Activated naive CD8-positive, alpha-beta T cell (primary cell): ENCODE results near the gene CARMIL1.
"Not testable (repeated sequence)": the region's sequence is repeated elsewhere in the genome, so short reads cannot be mapped to it uniquely, and the experiment has no call there.

ENCODE experiments used
- H3K27ac Mint-ChIP-seq: one replicate; pipeline ENCODE4 v1.8.0; 2021; ENCODE audit warnings: mixed read lengths
- H3K27me3 Mint-ChIP-seq: one replicate; pipeline ENCODE4 v1.8.0; 2021; ENCODE audit warnings: mixed read lengths
- H3K36me3 Mint-ChIP-seq: one replicate; pipeline ENCODE4 v1.8.0; 2021; ENCODE audit warnings: mixed read lengths
- H3K4me1 Mint-ChIP-seq: one replicate; pipeline ENCODE4 v1.8.0; 2021; ENCODE audit warnings: low read depth, mixed read lengths
- H3K4me3 Mint-ChIP-seq: one replicate; pipeline ENCODE4 v1.8.0; 2021; ENCODE audit warnings: mild to moderate bottlenecking, mixed read lengths
- H3K9me3 Mint-ChIP-seq: one replicate; pipeline ENCODE4 v1.8.0; 2021; ENCODE audit warnings: low read depth, mixed read lengths

Gene CARMIL1

GRCh38 chr6:25423358-25423757, 144.2 kb downstream of the CARMIL1 start:
- H3K9me3 Mint-ChIP-seq, result peaks cover 3% of the 10 kb centered on the region
- H3K27ac Mint-ChIP-seq, result no peak overlapping the region
- no peak overlapping the region for H3K4me3 Mint-ChIP-seq
- H3K4me1 Mint-ChIP-seq, result peaks cover 6% of the 10 kb centered on the region
- peaks cover 7% of the 10 kb centered on the region for H3K36me3 Mint-ChIP-seq
- H3K27me3 Mint-ChIP-seq, result no peaks in the 10 kb centered on the region

- H3K27me3 Mint-ChIP-seq, result no peaks in the 10 kb centered on the region
- H3K4me3 Mint-ChIP-seq, result no peak overlapping the region
- H3K36me3 Mint-ChIP-seq, result peaks cover 7% of the 10 kb centered on the region
- peaks cover 5% of the 10 kb centered on the region for H3K4me1 Mint-ChIP-seq
- H3K9me3 Mint-ChIP-seq, result peaks cover 3% of the 10 kb centered on the region
- no peak overlapping the region for H3K27ac Mint-ChIP-seq
Observed at GRCh38 chr6:25424303-25424702, 145.1 kb downstream of the CARMIL1 start.

- Mint-ChIP-seq H3K36me3 (peaks cover 6% of the 10 kb centered on the region), H3K4me3 (no peak overlapping the region), H3K27ac (no peak overlapping the region), H3K9me3 (no peaks in the 10 kb centered on the region), H3K4me1 (peaks cover 7% of the 10 kb centered on the region), H3K27me3 (no peaks in the 10 kb centered on the region)
Observed at GRCh38 chr6:25427549-25427948, 148.4 kb downstream of the CARMIL1 start.

- Mint-ChIP-seq H3K4me3 (no peak overlapping the region), H3K4me1 (peaks cover 13% of the 10 kb centered on the region), H3K9me3 (no peaks in the 10 kb centered on the region), H3K27ac (no peak overlapping the region), H3K27me3 (no peaks in the 10 kb centered on the region), H3K36me3 (peaks cover 10% of the 10 kb centered on the region)
Observed at GRCh38 chr6:25428758-25429317, 149.7 kb downstream of the CARMIL1 start.

GRCh38 chr6:25431306-25431974, 152.3 kb downstream of the CARMIL1 start:
- H3K27ac Mint-ChIP-seq, result no peak overlapping the region
- H3K9me3 Mint-ChIP-seq, result no peaks in the 10 kb centered on the region
- H3K4me3 Mint-ChIP-seq, result no peak overlapping the region
- H3K36me3 Mint-ChIP-seq, result peaks cover 8% of the 10 kb centered on the region
- peaks cover 13% of the 10 kb centered on the region for H3K4me1 Mint-ChIP-seq
- no peaks in the 10 kb centered on the region for H3K27me3 Mint-ChIP-seq

GRCh38 chr6:25431975-25432307, 152.8 kb downstream of the CARMIL1 start:
- Mint-ChIP-seq H3K4me1 (peaks cover 11% of the 10 kb centered on the region), H3K27ac (no peak overlapping the region), H3K27me3 (no peaks in the 10 kb centered on the region), H3K4me3 (no peak overlapping the region), H3K9me3 (no peaks in the 10 kb centered on the region), H3K36me3 (peaks cover 7% of the 10 kb centered on the region)

- Mint-ChIP-seq H3K9me3 (no peaks in the 10 kb centered on the region), H3K4me1 (peaks cover 11% of the 10 kb centered on the region), H3K27me3 (no peaks in the 10 kb centered on the region), H3K36me3 (peaks cover 7% of the 10 kb centered on the region), H3K27ac (no peak overlapping the region), H3K4me3 (no peak overlapping the region)
Observed at GRCh38 chr6:25434921-25435320, 155.7 kb downstream of the CARMIL1 start.

DNA sequence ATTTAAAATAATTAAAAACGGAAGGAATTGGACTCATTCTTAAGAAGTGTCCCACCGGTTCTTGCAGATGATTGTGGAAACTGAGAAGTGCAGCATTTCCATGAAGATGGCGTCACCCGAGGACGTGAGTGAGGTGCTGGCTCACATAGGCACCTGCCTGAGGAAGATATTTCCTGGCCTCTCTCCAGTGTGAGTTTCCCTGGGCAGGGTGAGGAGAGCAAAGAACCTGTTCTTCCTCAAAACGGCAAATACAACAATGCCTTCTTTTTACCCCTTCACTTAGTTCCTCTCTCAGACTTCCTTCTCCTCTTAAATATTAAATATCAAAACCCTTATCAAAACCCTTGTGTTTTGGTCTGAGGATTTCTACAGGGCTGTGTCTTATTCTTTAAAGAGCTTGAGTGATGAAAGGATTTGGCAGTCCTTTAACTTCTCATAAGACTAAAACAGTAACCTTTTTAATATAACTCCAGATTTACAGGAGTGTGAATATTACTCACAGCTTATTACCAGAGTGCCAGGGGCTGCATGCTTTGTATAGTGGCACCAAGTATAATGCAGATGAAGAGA, 156.3 kb downstream of the CARMIL1 start:
- H3K36me3 Mint-ChIP-seq, result peaks cover 7% of the 10 kb centered on the region
- H3K27me3 Mint-ChIP-seq, result no peaks in the 10 kb centered on the region
- H3K4me1 Mint-ChIP-seq, result peaks cover 11% of the 10 kb centered on the region
- no peaks in the 10 kb centered on the region for H3K9me3 Mint-ChIP-seq
- no peak overlapping the region for H3K4me3 Mint-ChIP-seq
- H3K27ac Mint-ChIP-seq, result no peak overlapping the region

- H3K36me3 Mint-ChIP-seq, result peaks cover 7% of the 10 kb centered on the region
- no peak overlapping the region for H3K4me3 Mint-ChIP-seq
- H3K4me1 Mint-ChIP-seq, result peaks cover 17% of the 10 kb centered on the region
- H3K27me3 Mint-ChIP-seq, result no peaks in the 10 kb centered on the region
- no peaks in the 10 kb centered on the region for H3K9me3 Mint-ChIP-seq
- no peak overlapping the region for H3K27ac Mint-ChIP-seq
Observed at GRCh38 chr6:25436760-25437159, 157.6 kb downstream of the CARMIL1 start.

DNA sequence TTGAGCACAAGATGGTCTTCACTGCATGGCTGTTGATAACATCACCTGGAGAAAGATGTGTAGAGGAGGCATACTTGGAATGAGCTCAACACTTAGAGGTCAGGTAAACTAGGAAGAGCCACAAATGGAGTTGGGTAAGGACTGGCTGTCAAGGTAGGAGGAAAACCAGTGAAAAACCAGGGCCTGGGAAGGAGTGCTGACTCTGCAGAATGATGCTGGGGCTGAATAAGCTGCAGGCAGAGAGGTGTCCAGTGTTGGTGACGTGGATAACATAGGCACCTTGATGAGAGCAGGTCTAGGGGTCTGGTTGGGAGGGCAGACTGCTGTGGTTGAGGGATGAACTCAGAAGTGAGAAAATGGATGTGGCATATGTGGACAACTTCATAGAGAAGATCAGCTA, 160.2 kb downstream of the CARMIL1 start:
- H3K27me3 Mint-ChIP-seq, result no peaks in the 10 kb centered on the region
- H3K36me3 Mint-ChIP-seq, result peaks cover 1% of the 10 kb centered on the region
- H3K4me1 Mint-ChIP-seq, result peaks cover 23% of the 10 kb centered on the region
- H3K4me3 Mint-ChIP-seq, result no peak overlapping the region
- H3K27ac Mint-ChIP-seq, result no peak overlapping the region
- no peaks in the 10 kb centered on the region for H3K9me3 Mint-ChIP-seq

DNA sequence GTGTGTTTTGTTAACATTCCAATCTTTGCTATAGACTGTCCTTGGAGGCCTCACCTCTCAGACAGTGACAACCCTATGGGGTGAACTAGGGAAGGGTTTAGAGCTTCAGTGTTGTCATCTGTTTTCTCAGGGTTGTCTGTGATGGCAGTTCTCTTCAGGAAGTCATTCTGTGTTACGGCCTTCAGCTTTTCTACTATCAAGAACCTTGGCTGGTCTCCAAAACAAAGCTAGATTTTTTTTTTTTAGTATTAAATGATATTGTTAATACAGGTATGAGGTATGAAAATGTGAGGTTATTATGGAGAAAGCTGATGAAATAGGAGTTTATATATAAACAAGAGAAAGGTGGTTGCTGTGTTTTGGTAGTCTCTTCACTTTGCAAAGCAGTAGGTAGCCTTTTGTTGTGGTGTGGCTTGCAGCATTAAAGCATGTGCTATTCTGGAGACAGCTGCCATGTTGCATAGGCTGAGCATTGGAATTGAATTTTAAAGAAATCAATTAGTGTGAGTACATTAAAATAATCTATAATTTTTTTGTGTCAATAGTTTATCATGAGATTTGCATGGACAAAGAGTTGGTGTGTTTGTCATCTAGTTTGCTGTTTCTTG, 162.6 kb downstream of the CARMIL1 start:
- H3K27me3 Mint-ChIP-seq, result no peaks in the 10 kb centered on the region
- peaks cover 17% of the 10 kb centered on the region for H3K36me3 Mint-ChIP-seq
- H3K27ac Mint-ChIP-seq, result peak overlapping the region; percentile 91
- no peaks in the 10 kb centered on the region for H3K9me3 Mint-ChIP-seq
- H3K4me3 Mint-ChIP-seq, result peak overlapping the region; percentile 36
- H3K4me1 Mint-ChIP-seq, result peaks cover 31% of the 10 kb centered on the region

DNA sequence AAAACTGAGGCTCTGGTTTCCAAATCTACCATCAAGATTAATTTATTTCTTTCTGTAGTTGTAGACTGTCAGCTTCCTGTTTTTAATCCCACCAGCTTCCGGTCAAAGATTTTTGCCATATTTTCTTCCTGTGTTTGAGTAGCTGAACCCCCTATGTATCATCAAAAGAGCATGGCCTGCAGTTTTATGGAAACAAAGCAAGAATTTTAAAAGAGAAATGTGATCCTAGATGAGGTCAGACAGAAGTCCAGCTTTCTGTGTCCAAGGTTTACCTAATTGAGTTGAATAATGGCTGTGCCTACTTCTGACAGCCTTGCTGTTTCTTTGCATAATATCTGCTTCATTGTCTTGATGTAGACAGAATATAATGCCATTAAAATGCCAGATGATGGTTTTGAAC, 163.7 kb downstream of the CARMIL1 start:
- H3K9me3 Mint-ChIP-seq, result no peaks in the 10 kb centered on the region
- H3K27ac Mint-ChIP-seq, result peak overlapping the region; percentile 54
- peak overlapping the region; percentile 24 for H3K4me3 Mint-ChIP-seq
- H3K27me3 Mint-ChIP-seq, result no peaks in the 10 kb centered on the region
- H3K36me3 Mint-ChIP-seq, result peaks cover 24% of the 10 kb centered on the region
- H3K4me1 Mint-ChIP-seq, result peaks cover 42% of the 10 kb centered on the region

- not testable (repeated sequence) for H3K4me3 Mint-ChIP-seq, H3K27me3 Mint-ChIP-seq, H3K9me3 Mint-ChIP-seq, H3K27ac Mint-ChIP-seq
- Mint-ChIP-seq H3K36me3 (peaks cover 26% of the 10 kb centered on the region), H3K4me1 (peaks cover 51% of the 10 kb centered on the region)
Observed at GRCh38 chr6:25444521-25444920, 165.3 kb downstream of the CARMIL1 start.

DNA sequence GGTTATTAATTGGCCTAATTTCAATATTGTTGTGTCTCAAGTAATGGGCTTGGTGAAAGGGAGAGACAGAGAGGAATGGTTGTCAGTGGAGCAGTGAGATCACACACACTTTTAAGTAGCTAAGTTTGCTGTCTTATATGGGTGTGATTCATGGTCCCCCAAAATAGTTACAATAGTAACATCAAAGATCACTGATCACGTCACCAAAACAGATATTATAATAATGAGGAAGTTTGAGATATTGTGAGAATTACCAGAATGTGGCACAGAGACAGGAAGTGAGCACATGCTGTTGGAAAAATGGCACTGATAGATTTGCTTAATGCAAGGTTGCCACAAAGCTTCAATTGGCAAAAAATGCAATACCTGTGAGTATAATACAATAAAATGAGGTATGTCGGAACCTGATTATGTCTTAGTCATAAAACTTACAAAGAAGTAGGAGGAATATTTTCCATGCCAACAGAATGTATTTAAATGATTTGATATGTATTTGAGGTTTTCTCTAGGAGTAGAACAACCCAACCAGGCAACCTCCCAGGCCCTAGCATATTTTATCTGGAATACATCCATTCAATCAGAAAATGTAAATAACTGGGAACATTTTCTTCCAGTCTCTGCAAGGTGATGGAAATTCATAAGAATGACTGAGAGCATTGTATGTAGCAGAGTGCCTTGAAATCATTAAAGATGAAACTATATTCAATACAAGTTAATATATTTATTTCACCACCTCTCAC, 167.8 kb downstream of the CARMIL1 start:
- H3K9me3 Mint-ChIP-seq, result no peaks in the 10 kb centered on the region
- H3K36me3 Mint-ChIP-seq, result peaks cover 26% of the 10 kb centered on the region
- H3K27ac Mint-ChIP-seq, result peak overlapping the region; percentile 41
- H3K4me3 Mint-ChIP-seq, result no peak overlapping the region
- H3K4me1 Mint-ChIP-seq, result peaks cover 49% of the 10 kb centered on the region
- no peaks in the 10 kb centered on the region for H3K27me3 Mint-ChIP-seq

GRCh38 chr6:25447570-25447929, 168.4 kb downstream of the CARMIL1 start:
- peak overlapping the region; percentile 9 for H3K27ac Mint-ChIP-seq
- peaks cover 26% of the 10 kb centered on the region for H3K36me3 Mint-ChIP-seq
- H3K9me3 Mint-ChIP-seq, result no peaks in the 10 kb centered on the region
- H3K4me1 Mint-ChIP-seq, result peaks cover 44% of the 10 kb centered on the region
- H3K27me3 Mint-ChIP-seq, result no peaks in the 10 kb centered on the region
- H3K4me3 Mint-ChIP-seq, result no peak overlapping the region
